ENCODE results near the gene OLFML1.

The OLFML1 gene

DNA sequence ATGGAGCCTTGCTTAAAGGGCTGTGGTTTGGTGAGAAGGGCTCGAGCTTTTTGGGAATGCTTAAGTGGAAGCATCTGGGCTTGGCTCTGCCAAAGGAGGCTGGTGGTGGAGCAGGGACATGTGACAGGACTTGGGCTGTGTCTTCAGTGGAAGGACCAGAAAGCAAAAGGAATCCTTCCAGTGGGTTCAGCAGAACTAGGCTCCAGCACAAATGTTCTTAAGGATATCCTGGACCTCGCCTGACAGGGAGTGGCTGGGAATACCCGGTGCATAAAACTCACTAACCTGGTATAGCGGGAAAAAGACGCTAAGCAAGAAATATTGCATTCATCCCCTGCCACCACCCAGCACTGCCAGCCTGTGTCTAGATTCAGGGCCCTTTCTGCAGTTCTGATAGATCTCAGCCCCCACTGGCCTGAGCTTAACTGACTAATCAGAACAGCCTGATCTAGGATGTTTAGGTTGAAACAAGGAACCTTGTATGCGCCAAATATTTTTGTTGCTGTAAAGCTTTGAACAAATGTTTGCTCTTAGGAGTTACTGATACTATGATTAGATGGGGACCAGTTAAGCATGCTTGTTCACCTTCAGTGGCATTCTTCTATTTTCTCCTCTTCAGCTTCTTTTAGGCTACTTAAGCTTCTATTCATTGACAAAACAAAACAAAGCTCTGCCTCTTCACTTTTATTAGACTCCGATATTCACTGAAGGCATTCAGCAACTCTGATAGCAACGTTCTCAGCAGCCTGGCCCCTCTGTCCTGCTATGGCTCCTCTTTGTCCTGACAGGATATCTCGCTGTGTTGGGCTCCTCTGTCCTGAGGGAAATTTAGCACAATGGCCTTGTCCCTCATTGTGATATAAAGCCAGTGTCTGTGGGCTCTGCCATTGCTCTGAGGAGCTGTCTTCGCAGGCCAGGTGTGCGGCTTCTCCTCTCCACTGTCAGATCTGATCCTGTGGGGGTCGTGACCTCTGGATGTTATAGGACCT, 53.5 kb downstream of the OLFML1 start:
- ATAC-seq = no peak
- no peak for TF ChIP-seq PPARA (CRISPR knock-in tag; IDR thresholded peaks at IDR 0.05; ENCODE audit: borderline replicate concordance)
- no peak for TF ChIP-seq TCF4 (CRISPR knock-in tag; IDR thresholded peaks at IDR 0.05; ENCODE audit: borderline replicate concordance)
- no peak for TF ChIP-seq TOX (CRISPR knock-in tag; IDR thresholded peaks at IDR 0.05; ENCODE audit: borderline replicate concordance)
- no peak for TF ChIP-seq ZFP30 (CRISPR knock-in tag; IDR thresholded peaks at IDR 0.05)

DNA sequence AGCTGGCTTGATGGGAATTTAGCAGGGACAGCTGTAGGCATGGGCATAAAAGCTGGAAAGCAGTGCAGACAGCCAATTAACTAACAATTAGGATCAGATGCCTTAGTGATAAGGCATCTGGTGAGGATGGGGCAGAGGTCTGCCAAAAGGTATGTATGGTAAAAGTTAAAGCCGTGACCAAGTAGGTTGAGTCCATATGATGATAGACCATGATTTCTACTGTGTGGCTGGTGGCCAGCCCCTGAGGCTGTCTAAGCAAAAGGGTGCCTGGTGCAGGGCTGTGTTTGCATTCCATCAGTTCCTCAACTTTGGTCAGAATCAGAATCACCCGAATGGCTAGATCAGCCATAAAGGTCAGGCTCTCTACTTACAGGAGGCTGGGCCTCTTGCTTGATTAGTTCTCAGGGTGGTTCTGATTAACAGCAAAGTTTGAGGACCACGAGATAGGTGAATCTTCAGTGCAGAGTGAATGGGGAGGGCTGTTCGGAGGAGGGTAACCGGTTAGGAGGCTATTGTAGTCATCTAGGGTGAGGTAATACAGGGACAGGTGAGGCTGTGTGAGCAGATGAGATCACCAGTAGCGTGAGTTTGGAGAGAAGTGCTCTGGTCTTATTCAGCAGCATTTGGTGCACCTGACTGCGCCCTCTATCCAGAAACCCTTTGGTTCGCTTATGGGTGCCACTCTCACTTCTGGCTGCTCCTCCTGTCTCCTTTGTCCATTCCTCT, 55.7 kb downstream of the OLFML1 start:
- ATAC-seq = no peak
- TF ChIP-seq OSR1 (CRISPR knock-in tag; IDR thresholded peaks at IDR 0.05) (no peak), ZNF70 (CRISPR knock-in tag; IDR thresholded peaks at IDR 0.05) (no peak), GLIS3 (CRISPR knock-in tag; IDR thresholded peaks at IDR 0.05) (no peak), ARNTL (CRISPR knock-in tag; IDR thresholded peaks at IDR 0.05; ENCODE audit: borderline replicate concordance, low read depth) (no peak), BACH2 (CRISPR knock-in tag; IDR thresholded peaks at IDR 0.05; ENCODE audit: borderline replicate concordance) (no peak), ZFP3 (CRISPR knock-in tag; IDR thresholded peaks at IDR 0.05) (no peak), SNAI2 (CRISPR knock-in tag; IDR thresholded peaks at IDR 0.05) (no peak), ESRRG (CRISPR knock-in tag; IDR thresholded peaks at IDR 0.05) (no peak), ZFP30 (CRISPR knock-in tag; IDR thresholded peaks at IDR 0.05) (no peak), ZNF8 (CRISPR knock-in tag; IDR thresholded peaks at IDR 0.05) (no peak), ZC3H10 (CRISPR knock-in tag; IDR thresholded peaks at IDR 0.05) (no peak), TCF4 (CRISPR knock-in tag; IDR thresholded peaks at IDR 0.05; ENCODE audit: borderline replicate concordance) (no peak), TOX (CRISPR knock-in tag; IDR thresholded peaks at IDR 0.05; ENCODE audit: borderline replicate concordance) (no peak), CSDC2 (CRISPR knock-in tag; IDR thresholded peaks at IDR 0.05) (no peak)
- TF ChIP-seq, protein P1, sequence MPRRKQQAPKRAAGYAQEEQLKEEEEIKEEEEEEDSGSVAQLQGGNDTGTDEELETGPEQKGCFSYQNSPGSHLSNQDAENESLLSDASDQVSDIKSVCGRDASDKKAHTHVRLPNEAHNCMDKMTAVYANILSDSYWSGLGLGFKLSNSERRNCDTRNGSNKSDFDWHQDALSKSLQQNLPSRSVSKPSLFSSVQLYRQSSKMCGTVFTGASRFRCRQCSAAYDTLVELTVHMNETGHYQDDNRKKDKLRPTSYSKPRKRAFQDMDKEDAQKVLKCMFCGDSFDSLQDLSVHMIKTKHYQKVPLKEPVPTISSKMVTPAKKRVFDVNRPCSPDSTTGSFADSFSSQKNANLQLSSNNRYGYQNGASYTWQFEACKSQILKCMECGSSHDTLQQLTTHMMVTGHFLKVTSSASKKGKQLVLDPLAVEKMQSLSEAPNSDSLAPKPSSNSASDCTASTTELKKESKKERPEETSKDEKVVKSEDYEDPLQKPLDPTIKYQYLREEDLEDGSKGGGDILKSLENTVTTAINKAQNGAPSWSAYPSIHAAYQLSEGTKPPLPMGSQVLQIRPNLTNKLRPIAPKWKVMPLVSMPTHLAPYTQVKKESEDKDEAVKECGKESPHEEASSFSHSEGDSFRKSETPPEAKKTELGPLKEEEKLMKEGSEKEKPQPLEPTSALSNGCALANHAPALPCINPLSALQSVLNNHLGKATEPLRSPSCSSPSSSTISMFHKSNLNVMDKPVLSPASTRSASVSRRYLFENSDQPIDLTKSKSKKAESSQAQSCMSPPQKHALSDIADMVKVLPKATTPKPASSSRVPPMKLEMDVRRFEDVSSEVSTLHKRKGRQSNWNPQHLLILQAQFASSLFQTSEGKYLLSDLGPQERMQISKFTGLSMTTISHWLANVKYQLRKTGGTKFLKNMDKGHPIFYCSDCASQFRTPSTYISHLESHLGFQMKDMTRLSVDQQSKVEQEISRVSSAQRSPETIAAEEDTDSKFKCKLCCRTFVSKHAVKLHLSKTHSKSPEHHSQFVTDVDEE (CRISPR knock-in tag; IDR thresholded peaks at IDR 0.05) = no peak
- TF ChIP-seq, protein P2, sequence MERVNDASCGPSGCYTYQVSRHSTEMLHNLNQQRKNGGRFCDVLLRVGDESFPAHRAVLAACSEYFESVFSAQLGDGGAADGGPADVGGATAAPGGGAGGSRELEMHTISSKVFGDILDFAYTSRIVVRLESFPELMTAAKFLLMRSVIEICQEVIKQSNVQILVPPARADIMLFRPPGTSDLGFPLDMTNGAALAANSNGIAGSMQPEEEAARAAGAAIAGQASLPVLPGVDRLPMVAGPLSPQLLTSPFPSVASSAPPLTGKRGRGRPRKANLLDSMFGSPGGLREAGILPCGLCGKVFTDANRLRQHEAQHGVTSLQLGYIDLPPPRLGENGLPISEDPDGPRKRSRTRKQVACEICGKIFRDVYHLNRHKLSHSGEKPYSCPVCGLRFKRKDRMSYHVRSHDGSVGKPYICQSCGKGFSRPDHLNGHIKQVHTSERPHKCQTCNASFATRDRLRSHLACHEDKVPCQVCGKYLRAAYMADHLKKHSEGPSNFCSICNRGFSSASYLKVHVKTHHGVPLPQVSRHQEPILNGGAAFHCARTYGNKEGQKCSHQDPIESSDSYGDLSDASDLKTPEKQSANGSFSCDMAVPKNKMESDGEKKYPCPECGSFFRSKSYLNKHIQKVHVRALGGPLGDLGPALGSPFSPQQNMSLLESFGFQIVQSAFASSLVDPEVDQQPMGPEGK (CRISPR knock-in tag; IDR thresholded peaks at IDR 0.05; ENCODE audit: borderline replicate concordance) = no peak
- TF ChIP-seq, protein P3, sequence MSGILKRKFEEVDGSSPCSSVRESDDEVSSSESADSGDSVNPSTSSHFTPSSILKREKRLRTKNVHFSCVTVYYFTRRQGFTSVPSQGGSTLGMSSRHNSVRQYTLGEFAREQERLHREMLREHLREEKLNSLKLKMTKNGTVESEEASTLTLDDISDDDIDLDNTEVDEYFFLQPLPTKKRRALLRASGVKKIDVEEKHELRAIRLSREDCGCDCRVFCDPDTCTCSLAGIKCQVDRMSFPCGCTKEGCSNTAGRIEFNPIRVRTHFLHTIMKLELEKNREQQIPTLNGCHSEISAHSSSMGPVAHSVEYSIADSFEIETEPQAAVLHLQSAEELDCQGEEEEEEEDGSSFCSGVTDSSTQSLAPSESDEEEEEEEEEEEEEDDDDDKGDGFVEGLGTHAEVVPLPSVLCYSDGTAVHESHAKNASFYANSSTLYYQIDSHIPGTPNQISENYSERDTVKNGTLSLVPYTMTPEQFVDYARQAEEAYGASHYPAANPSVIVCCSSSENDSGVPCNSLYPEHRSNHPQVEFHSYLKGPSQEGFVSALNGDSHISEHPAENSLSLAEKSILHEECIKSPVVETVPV (CRISPR knock-in tag; IDR thresholded peaks at IDR 0.05) = no peak

DNA sequence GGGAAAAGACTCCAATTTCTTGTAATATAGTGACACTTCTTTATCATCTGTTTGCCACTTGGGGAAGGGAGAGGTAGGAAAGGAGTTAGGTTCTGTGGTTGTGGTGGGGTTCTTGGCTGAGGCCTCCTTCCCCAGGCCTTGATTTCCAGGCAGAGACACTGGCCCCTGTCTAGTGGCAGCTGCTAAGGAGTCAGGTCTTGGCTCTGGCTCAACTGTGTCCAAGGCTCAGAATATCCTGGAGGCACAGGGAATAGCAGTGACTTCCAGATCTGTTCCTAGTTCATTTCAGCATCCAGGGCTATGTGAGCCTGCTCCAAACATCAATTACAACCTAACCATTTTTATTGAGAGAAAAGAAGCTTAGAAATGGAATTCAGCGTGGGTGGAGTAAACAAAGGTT, 58.0 kb downstream of the OLFML1 start:
- ATAC-seq = no peak
- TF ChIP-seq TCF4 (CRISPR knock-in tag; IDR thresholded peaks at IDR 0.05; ENCODE audit: borderline replicate concordance) = peak; percentile 19; the same call in 1 of the 2 replicates
- no peak for TF ChIP-seq ESRRG (CRISPR knock-in tag; IDR thresholded peaks at IDR 0.05)
- no peak for TF ChIP-seq ZFP30 (CRISPR knock-in tag; IDR thresholded peaks at IDR 0.05)

DNA sequence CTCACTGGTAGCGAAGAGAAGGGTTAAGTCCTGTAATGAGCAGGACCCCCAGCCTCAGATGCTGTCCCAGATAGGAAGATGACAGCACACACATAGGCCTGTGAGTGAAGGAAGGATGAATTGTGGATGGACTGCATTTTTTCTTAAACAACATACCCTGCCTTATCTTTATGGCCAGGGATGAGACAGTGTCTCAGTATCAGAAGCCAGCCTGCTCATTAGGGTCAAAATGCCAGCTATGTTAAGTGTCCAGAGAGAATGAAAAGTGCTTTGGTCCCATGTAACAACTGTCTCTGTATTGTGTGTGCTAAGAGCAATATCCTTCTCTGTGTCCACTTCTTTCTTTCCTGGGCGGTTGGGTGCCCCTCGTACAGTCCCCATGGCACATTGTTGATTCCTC, 58.7 kb downstream of the OLFML1 start:
- no peak for ATAC-seq
- TF ChIP-seq TOX (CRISPR knock-in tag; IDR thresholded peaks at IDR 0.05; ENCODE audit: borderline replicate concordance) (no peak), CSDC2 (CRISPR knock-in tag; IDR thresholded peaks at IDR 0.05) (no peak), ZNF565 (CRISPR knock-in tag; conservative IDR thresholded peaks at IDR 0.05; ENCODE audit: low read depth) (no peak)

Data from SK-N-SH treated with all-trans-retinoic acid at 6 μM for 48 hours (cell line).